ENCODE results near the gene FXYD3. TPM values are rescaled to one million over a fixed set of nuclear protein-coding genes. Genes with fewer than 3 reads are reported as not detected.

FXYD3 gene
- total RNA-seq, 1 donor from 2014 or later = not detected

DNA sequence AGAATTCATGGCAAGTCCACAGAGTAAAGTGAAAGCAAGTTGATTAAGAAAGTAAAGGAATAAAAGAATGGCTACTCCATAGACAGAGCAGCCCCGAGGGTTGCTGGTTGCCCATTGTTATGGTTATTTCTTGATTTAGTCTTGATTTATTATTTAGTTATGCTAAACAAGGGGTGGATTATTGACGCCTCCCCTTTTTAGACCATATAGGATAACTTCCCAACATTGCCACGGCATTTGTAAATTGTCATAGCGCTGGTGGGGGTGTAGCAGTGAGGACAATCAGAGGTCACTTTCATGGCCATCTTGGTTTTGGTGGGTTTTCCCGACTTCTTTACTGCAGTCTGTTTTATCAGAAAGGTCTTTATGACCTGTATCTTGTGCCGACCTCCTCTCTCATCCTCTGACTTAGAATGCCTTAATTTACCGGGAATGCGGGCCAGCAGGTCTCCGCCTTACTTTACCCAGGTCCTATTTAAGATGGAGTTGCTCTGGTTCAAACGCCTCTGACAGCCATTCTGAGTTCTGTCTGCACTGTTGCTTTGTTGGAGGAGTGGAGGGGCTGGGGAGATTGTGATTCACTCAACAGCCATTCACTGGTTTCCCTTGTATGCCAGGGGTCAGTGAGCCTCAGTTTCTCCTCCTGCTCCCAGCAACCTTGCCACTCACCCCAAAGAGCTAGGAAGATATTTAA is 46.5 kb upstream of the FXYD3 start:
- no peaks in the 10 kb centered on the region for H3K9me3 ChIP-seq (ENCODE audit: low read depth)
- H3K27ac ChIP-seq = no peak overlapping the region
- H3K9ac ChIP-seq = no peak overlapping the region
- H3F3A ChIP-seq (ENCODE audit: low read depth) = peaks cover 20% of the 10 kb centered on the region
- no peak for DNase-seq (ENCODE audit: low spot score)
- no peaks in the 10 kb centered on the region for H3K36me3 ChIP-seq
- Mint-ChIP-seq H3K4me1 (peaks cover 14% of the 10 kb centered on the region), H3K9me3 (peaks cover 4% of the 10 kb centered on the region), H3K4me3 (peak overlapping the region; percentile 63), H3K27me3 (ENCODE audit: insufficient read depth, low read depth) (no peaks in the 10 kb centered on the region), H3K36me3 (no peaks in the 10 kb centered on the region), H3K27ac (peak overlapping the region; percentile 95)
- H2AFZ ChIP-seq (replicated peaks) = peak overlapping the region; percentile 99
- H3K79me2 ChIP-seq (ENCODE audit: low read depth) = no peaks in the 10 kb centered on the region
- H3K27me3 ChIP-seq = peaks cover 4% of the 10 kb centered on the region
- H3K4me1 ChIP-seq = peaks cover 14% of the 10 kb centered on the region
- no peaks in the 10 kb centered on the region for H4K20me1 ChIP-seq (ENCODE audit: low read depth)
- TF ChIP-seq EZH2phosphoT487 (IDR thresholded peaks at IDR 0.05) (no peak), EZH2 (IDR thresholded peaks at IDR 0.05) (no peak)
- TF ChIP-seq, protein P1, sequence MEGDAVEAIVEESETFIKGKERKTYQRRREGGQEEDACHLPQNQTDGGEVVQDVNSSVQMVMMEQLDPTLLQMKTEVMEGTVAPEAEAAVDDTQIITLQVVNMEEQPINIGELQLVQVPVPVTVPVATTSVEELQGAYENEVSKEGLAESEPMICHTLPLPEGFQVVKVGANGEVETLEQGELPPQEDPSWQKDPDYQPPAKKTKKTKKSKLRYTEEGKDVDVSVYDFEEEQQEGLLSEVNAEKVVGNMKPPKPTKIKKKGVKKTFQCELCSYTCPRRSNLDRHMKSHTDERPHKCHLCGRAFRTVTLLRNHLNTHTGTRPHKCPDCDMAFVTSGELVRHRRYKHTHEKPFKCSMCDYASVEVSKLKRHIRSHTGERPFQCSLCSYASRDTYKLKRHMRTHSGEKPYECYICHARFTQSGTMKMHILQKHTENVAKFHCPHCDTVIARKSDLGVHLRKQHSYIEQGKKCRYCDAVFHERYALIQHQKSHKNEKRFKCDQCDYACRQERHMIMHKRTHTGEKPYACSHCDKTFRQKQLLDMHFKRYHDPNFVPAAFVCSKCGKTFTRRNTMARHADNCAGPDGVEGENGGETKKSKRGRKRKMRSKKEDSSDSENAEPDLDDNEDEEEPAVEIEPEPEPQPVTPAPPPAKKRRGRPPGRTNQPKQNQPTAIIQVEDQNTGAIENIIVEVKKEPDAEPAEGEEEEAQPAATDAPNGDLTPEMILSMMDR (IDR thresholded peaks at IDR 0.05) = no peak
- H3K4me2 ChIP-seq = peak overlapping the region; percentile 77
- peak overlapping the region; percentile 23 for H3K4me3 ChIP-seq

DNA sequence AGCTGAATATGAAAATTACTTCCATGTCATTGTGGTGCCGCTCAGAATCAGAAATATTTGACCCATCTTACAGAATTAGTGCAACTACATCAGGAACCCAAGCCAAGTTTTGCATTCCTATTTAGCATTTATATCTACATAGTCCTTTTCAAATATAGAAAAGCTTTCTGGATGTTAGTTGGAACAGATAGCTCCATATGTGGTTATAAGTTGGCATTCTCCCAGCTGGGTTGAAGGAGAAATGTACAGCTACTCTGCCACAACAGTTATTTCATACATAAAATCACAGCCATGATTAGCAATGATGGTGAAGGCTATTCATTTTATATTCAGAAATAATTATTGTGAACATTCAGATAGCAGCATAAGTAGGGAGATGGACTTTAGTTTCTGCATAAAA is 45.9 kb upstream of the FXYD3 start:
- H3K4me1 ChIP-seq = peaks cover 14% of the 10 kb centered on the region
- no peaks in the 10 kb centered on the region for H3K9me3 ChIP-seq (ENCODE audit: low read depth)
- no peaks in the 10 kb centered on the region for H3K27me3 ChIP-seq
- no peak overlapping the region for H2AFZ ChIP-seq (replicated peaks)
- H3F3A ChIP-seq (ENCODE audit: low read depth) = peaks cover 20% of the 10 kb centered on the region
- H3K4me3 ChIP-seq = no peak overlapping the region
- no peak for TF ChIP-seq EZH2 (IDR thresholded peaks at IDR 0.05)
- TF ChIP-seq, protein P1 (IDR thresholded peaks at IDR 0.05) = no peak
- TF ChIP-seq EZH2phosphoT487 (IDR thresholded peaks at IDR 0.05) = no peak
- Mint-ChIP-seq H3K36me3 (no peaks in the 10 kb centered on the region), H3K4me1 (peaks cover 14% of the 10 kb centered on the region), H3K9me3 (peaks cover 4% of the 10 kb centered on the region), H3K4me3 (no peak overlapping the region), H3K27me3 (ENCODE audit: insufficient read depth, low read depth) (no peaks in the 10 kb centered on the region), H3K27ac (no peak overlapping the region)
- DNase-seq (ENCODE audit: low spot score) = no peak
- H3K4me2 ChIP-seq = no peak overlapping the region
- no peaks in the 10 kb centered on the region for H3K36me3 ChIP-seq
- no peak overlapping the region for H3K27ac ChIP-seq
- H4K20me1 ChIP-seq (ENCODE audit: low read depth) = no peaks in the 10 kb centered on the region
- no peaks in the 10 kb centered on the region for H3K79me2 ChIP-seq (ENCODE audit: low read depth)
- H3K9ac ChIP-seq = no peak overlapping the region

DNA sequence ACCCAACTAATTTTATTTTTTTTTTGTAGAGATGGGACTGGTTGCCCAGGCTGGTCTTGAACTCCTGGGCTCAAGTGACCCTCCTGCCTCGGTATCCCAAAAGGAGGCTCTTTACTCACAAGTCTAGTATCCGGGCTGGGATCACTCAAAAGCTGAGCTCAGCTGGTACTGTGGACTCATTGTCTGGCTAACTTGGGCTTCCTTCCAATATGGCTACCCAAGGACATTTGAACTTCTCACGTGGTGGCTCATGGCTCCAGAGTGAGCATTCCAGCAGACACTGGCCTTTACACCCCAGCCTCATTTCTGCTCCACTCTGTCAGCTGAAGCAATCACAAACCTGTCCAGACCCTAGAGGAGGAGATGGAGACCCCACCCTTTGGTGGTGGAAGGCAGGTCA is 45.2 kb upstream of the FXYD3 start:
- Histone ChIP-seq H3K27me3 (no peaks in the 10 kb centered on the region), H4K20me1 (ENCODE audit: low read depth) (no peaks in the 10 kb centered on the region), H3K9ac (no peak overlapping the region), H3K4me1 (peaks cover 14% of the 10 kb centered on the region), H3K4me3 (no peak overlapping the region), H3K27ac (no peak overlapping the region), H3K4me2 (no peak overlapping the region), H3K9me3 (ENCODE audit: low read depth) (no peaks in the 10 kb centered on the region), H3F3A (ENCODE audit: low read depth) (peaks cover 20% of the 10 kb centered on the region), H2AFZ (replicated peaks) (no peak overlapping the region), H3K79me2 (ENCODE audit: low read depth) (no peaks in the 10 kb centered on the region), H3K36me3 (no peaks in the 10 kb centered on the region)
- Mint-ChIP-seq H3K4me1 (peaks cover 14% of the 10 kb centered on the region), H3K27me3 (ENCODE audit: insufficient read depth, low read depth) (no peaks in the 10 kb centered on the region), H3K4me3 (no peak overlapping the region), H3K27ac (no peak overlapping the region), H3K9me3 (peaks cover 4% of the 10 kb centered on the region), H3K36me3 (no peaks in the 10 kb centered on the region)
- no peak for DNase-seq (ENCODE audit: low spot score)
- no peak for TF ChIP-seq EZH2phosphoT487 (IDR thresholded peaks at IDR 0.05)
- no peak for TF ChIP-seq EZH2 (IDR thresholded peaks at IDR 0.05)
- TF ChIP-seq, protein P1 (IDR thresholded peaks at IDR 0.05) = no peak
